Hepatocyte (in vitro differentiated cells): ENCODE data around the gene HEXB. TPM values are rescaled to one million over a fixed set of nuclear protein-coding genes. Genes with fewer than 3 reads are reported as not detected.
A peak's percentile ranks its signal among the peaks of the same experiment; 100 is the strongest.
"Not testable (repeated sequence)": the region's sequence is repeated elsewhere in the genome, so short reads cannot be mapped to it uniquely, and the experiment has no call there.

Experiments used
- DNase-seq: peaks from one replicate; pipeline ENCODE4 v3.0.0-alpha.2; 2016; ENCODE audit warnings: low spot score
- H2AFZ ChIP-seq: fragments of 200-600 bp; sonication (generic); 2 replicates; pipeline ENCODE4 v1.6.0; 2016; ENCODE audit warnings: antibody characterized with exemption, mild to moderate bottlenecking
- H3K27ac ChIP-seq: fragments of 200-600 bp; sonication (generic); 2 replicates; pipeline ENCODE4 v1.5.1; 2016; ENCODE audit warnings: mild to moderate bottlenecking
- H3K27me3 ChIP-seq: fragments of 200-600 bp; sonication (generic); 2 replicates; pipeline ENCODE4 v1.6.1; 2016
- H3K36me3 ChIP-seq: fragments of 200-600 bp; sonication (generic); replicated peaks from 2 replicates; pipeline ENCODE4 v1.5.1; 2016; ENCODE audit warnings: low read depth; ENCODE audit not compliant: insufficient read depth
- H3K4me1 ChIP-seq: fragments of 200-600 bp; sonication (generic); 2 replicates; pipeline ENCODE4 v1.5.1; 2016; ENCODE audit warnings: mild to moderate bottlenecking, moderate library complexity; ENCODE audit not compliant: insufficient read depth
- H3K4me2 ChIP-seq: fragments of 200-600 bp; sonication (generic); 2 replicates; pipeline ENCODE4 v1.6.0; 2016
- H3K4me3 ChIP-seq: fragments of 200-600 bp; sonication (generic); 2 replicates; pipeline ENCODE4 v1.5.1; 2016; ENCODE audit warnings: mild to moderate bottlenecking
- H3K79me2 ChIP-seq: fragments of 200-600 bp; sonication (generic); 2 replicates; pipeline ENCODE4 v1.6.0; 2017; ENCODE audit warnings: mild to moderate bottlenecking
- H3K9me2 ChIP-seq: fragments of 200-600 bp; sonication (generic); replicated peaks from 2 replicates; pipeline ENCODE4 v1.6.0; 2017; ENCODE audit warnings: mild to moderate bottlenecking; ENCODE audit not compliant: insufficient read depth
- H3K9me3 ChIP-seq: fragments of 200-600 bp; sonication (generic); 2 replicates; pipeline ENCODE4 v1.5.1; 2016; ENCODE audit warnings: low read depth, mild to moderate bottlenecking
- H4K20me1 ChIP-seq: fragments of 200-600 bp; sonication (generic); 2 replicates; pipeline ENCODE4 v1.6.0; 2016; ENCODE audit warnings: mild to moderate bottlenecking; ENCODE audit not compliant: insufficient read depth, poor library complexity, severe bottlenecking
- EZH2 ChIP-seq: fragments of 200-600 bp; sonication (generic); IDR thresholded peaks from 2 replicates; pipeline ENCODE4 v1.6.1; 2016; ENCODE audit warnings: antibody characterized with exemption, mild to moderate bottlenecking, borderline replicate concordance
- EZH2phosphoT487 ChIP-seq: fragments of 200-600 bp; sonication (generic); IDR thresholded peaks from one replicate; pipeline ENCODE4 v1.6.1; 2018; ENCODE audit warnings: antibody characterized with exemption, mild to moderate bottlenecking, low read depth, moderate library complexity; ENCODE audit not compliant: unreplicated experiment, severe bottlenecking
- WGBS: methylation state at CpG from one replicate; pipeline ENCODE4 v1.1.6; 2016; ENCODE audit warnings: low lambda C conversion rate; ENCODE audit errors: missing lambda C conversion rate; 5-methylcytosine and 5-hydroxymethylcytosine counted together
- polyA plus RNA-seq: library from polyadenylated mRNA; unstranded; fragments of >200 nt; fragmentation: Nextera tagmentation; extraction: Ambion mirVana; gene quantifications from 2 replicates; pipeline ENCODE4 v1.2.1, GENCODE V29; 2016
- total RNA-seq: library from RNA; depleted of rRNA; stranded (reverse); fragments of >200 nt; gene quantifications from 2 replicates; pipeline ENCODE4 v1.2.3, GENCODE V29; 2014
- TF ChIP-seq, protein P1 (sequence below): fragments of 200-600 bp; sonication (generic); IDR thresholded peaks from 2 replicates; pipeline ENCODE4 v1.5.1; 2016; ENCODE audit warnings: antibody characterized with exemption, mild to moderate bottlenecking; ENCODE audit not compliant: poor library complexity

Gene HEXB
- total and polyA plus RNA-seq, 2 experiments from 2014 or later = 224 to 226 TPM

DNA sequence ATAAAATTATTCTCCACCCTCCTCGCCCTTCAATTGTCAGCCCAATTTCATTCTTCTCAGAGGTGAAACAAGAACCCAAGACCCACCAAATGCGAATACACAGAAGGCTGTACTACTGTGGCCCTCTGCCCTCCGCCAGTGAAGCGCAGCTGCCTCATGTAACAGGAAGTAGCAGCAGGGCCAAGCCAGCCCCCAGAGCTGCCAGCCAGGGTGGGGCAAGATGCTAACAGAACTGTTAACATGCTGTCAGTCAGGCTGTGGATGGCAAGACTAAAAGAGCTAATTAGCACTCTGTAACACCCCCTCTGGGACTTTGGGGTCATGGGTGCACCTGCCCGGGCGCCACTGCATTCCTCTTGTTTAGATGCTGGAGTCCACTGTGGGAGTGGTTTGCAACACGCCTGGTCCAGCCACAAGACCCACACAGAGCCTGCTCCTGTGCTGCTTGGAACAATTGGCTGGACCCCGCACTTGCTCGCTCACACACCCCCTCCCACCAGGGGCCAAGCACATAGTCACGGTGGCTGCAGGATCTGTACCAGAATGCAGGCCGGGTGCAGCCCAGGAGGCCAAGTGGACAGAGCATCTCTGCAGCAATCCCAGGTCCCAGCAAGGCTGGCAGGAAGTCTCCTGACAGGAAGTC lies 14.5 kb upstream of the HEXB start:
- 75% methylated on average over 11 of the region's 11 CpGs for WGBS
- H3K27me3 ChIP-seq = no peaks in the 10 kb centered on the region
- H3K4me3 ChIP-seq = no peak overlapping the region
- H3K27ac ChIP-seq = peak overlapping the region; percentile 12
- H3K4me2 ChIP-seq = no peak overlapping the region
- TF ChIP-seq EZH2phosphoT487 = no peak
- TF ChIP-seq, protein P1, sequence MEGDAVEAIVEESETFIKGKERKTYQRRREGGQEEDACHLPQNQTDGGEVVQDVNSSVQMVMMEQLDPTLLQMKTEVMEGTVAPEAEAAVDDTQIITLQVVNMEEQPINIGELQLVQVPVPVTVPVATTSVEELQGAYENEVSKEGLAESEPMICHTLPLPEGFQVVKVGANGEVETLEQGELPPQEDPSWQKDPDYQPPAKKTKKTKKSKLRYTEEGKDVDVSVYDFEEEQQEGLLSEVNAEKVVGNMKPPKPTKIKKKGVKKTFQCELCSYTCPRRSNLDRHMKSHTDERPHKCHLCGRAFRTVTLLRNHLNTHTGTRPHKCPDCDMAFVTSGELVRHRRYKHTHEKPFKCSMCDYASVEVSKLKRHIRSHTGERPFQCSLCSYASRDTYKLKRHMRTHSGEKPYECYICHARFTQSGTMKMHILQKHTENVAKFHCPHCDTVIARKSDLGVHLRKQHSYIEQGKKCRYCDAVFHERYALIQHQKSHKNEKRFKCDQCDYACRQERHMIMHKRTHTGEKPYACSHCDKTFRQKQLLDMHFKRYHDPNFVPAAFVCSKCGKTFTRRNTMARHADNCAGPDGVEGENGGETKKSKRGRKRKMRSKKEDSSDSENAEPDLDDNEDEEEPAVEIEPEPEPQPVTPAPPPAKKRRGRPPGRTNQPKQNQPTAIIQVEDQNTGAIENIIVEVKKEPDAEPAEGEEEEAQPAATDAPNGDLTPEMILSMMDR = no peak
- TF ChIP-seq EZH2 = no peak
- H3K4me1 ChIP-seq = peaks cover 6% of the 10 kb centered on the region
- H3K9me3 ChIP-seq = no peaks in the 10 kb centered on the region
- no peaks in the 10 kb centered on the region for H3K9me2 ChIP-seq
- no peaks in the 10 kb centered on the region for H3K79me2 ChIP-seq
- no peaks in the 10 kb centered on the region for H3K36me3 ChIP-seq
- no peak for DNase-seq
- no peak overlapping the region for H2AFZ ChIP-seq
- H4K20me1 ChIP-seq = no peaks in the 10 kb centered on the region

DNA sequence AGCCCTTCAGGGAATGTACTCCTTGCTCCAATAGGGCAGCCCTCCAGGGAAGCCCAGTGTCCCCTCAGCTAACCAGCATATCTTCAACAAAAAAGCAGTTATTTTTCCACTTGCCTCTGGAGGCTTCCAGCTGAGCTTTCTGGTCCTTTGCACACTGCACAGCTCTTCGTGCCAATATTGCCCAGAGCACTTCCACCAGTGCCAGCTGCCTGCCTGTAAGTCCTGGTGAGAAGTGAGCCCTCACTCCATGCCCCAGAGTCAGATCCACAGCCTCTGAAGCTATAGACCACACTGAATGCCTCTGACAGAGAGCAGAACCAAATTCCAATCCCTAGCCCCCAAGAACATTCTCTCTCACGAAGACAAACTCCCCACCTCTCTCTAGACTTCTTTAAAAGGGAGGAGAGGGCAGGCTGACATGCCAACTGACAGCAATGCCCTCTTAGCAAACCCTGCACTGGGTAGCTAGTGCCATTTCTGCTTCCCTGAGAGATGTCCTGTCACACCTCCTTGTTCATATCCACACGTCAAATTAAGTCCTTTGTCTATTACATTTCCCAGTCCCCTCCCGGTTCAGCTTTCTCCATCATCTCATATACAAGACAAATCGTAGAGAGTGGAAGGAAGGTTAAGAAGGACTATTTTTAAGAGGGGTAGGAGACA lies 12.7 kb upstream of the HEXB start:
- no peaks in the 10 kb centered on the region for H3K9me2 ChIP-seq
- no peak overlapping the region for H3K4me3 ChIP-seq
- H4K20me1 ChIP-seq = no peaks in the 10 kb centered on the region
- no peaks in the 10 kb centered on the region for H3K27me3 ChIP-seq
- H2AFZ ChIP-seq = no peak overlapping the region
- no peak overlapping the region for H3K4me2 ChIP-seq
- H3K9me3 ChIP-seq = no peaks in the 10 kb centered on the region
- no peaks in the 10 kb centered on the region for H3K79me2 ChIP-seq
- no peak overlapping the region for H3K27ac ChIP-seq
- no peak for DNase-seq
- TF ChIP-seq, protein P1 = no peak
- WGBS = 63% methylated on average over 5 of the region's 5 CpGs
- no peaks in the 10 kb centered on the region for H3K36me3 ChIP-seq
- peaks cover 6% of the 10 kb centered on the region for H3K4me1 ChIP-seq

DNA sequence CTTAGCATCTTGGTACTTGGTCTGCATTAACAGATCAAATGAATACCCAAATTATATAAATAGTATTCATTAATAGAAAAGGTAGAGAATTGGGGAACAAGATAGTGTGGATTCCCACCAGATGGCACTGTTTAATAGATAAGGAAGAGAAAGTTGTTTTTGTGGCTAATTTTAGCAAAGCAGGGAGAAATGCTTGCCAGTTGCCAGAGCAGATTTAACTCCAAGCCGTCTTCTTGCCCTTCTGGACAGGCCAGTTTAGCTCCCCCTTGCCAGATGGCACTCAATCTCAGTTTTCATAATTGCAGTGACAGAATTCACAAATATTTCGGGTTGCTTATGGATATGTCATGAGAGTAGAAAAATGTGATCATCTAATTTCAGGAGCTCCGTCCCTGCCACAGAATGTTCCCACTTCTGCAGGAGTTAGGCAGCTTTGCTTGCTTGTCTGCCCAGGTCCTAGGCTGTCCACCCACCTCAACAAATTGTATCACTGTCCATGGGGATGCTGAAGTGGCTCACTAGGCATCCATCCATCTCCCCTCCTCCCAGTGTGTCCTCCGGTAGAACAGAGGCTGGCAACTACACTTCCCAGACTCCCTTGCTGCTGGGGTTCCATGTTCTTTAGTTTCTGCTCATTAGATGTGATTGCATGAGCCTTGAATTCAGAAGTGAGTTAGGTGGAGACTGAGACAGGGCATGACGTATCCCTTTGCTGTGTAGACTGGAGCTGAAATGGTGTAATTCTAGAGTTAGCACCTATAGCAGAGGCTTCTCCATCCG lies 11.8 kb upstream of the HEXB start:
- Histone ChIP-seq H3K9me2 (no peaks in the 10 kb centered on the region), H3K27me3 (no peaks in the 10 kb centered on the region), H3K36me3 (no peaks in the 10 kb centered on the region), H3K9me3 (no peaks in the 10 kb centered on the region), H4K20me1 (no peaks in the 10 kb centered on the region), H3K4me2 (no peak overlapping the region), H3K4me3 (no peak overlapping the region), H3K4me1 (peaks cover 2% of the 10 kb centered on the region), H3K79me2 (no peaks in the 10 kb centered on the region), H2AFZ (no peak overlapping the region), H3K27ac (no peak overlapping the region)
- TF ChIP-seq, protein P1 = peak; percentile 64
- TF ChIP-seq EZH2phosphoT487 (no peak), EZH2 (no peak)
- WGBS = 73% methylated on average over 6 of the region's 6 CpGs
- DNase-seq = peak; percentile 44

DNA sequence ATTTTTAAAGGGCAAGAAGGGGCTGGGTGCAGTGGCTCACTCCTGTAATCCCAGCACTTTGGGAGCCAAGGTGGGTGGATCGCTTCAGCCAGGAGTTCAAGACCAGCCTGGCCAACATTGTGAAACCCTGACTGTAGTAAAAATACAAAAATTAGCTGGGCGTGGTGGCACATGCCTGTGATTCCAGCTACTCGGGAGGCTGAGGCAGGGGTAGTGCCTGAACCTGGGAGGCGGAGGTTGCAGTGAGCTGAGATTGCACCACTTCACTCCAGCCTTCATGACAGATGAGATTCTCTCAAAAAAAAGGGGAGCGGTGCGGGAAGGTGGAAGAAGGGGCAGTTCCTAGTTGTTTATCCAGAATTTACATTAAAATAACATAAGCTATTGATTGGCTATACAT lies 8.6 kb upstream of the HEXB start:
- not testable (repeated sequence) for H4K20me1 ChIP-seq, H3K27me3 ChIP-seq, H3K9me2 ChIP-seq, H3K36me3 ChIP-seq, H3K27ac ChIP-seq, H3K4me2 ChIP-seq, H2AFZ ChIP-seq, H3K9me3 ChIP-seq, H3K4me3 ChIP-seq, H3K4me1 ChIP-seq, DNase-seq, H3K79me2 ChIP-seq
- WGBS = 88% methylated on average over 6 of the region's 6 CpGs

GRCh38 chr5:74678123-74678522 lies 6.9 kb upstream of the HEXB start:
- not testable (repeated sequence) for DNase-seq, H4K20me1 ChIP-seq, H3K27ac ChIP-seq, H3K9me2 ChIP-seq, H3K4me3 ChIP-seq, H3K4me1 ChIP-seq, H3K79me2 ChIP-seq, H3K9me3 ChIP-seq, H3K27me3 ChIP-seq, H3K4me2 ChIP-seq, H2AFZ ChIP-seq, H3K36me3 ChIP-seq
- 94% methylated on average over 3 of the region's 3 CpGs for WGBS

GRCh38 chr5:74679300-74679699 lies 5.7 kb upstream of the HEXB start:
- H3K36me3 ChIP-seq, H3K4me3 ChIP-seq, H3K9me3 ChIP-seq, H3K79me2 ChIP-seq, H3K9me2 ChIP-seq, H3K4me2 ChIP-seq, H2AFZ ChIP-seq, H4K20me1 ChIP-seq, H3K4me1 ChIP-seq, H3K27me3 ChIP-seq, DNase-seq, H3K27ac ChIP-seq: not testable (repeated sequence)
- WGBS = 94% methylated on average over 3 of the region's 3 CpGs
